ENCODE measurements around the gene NNMT.

DNA sequence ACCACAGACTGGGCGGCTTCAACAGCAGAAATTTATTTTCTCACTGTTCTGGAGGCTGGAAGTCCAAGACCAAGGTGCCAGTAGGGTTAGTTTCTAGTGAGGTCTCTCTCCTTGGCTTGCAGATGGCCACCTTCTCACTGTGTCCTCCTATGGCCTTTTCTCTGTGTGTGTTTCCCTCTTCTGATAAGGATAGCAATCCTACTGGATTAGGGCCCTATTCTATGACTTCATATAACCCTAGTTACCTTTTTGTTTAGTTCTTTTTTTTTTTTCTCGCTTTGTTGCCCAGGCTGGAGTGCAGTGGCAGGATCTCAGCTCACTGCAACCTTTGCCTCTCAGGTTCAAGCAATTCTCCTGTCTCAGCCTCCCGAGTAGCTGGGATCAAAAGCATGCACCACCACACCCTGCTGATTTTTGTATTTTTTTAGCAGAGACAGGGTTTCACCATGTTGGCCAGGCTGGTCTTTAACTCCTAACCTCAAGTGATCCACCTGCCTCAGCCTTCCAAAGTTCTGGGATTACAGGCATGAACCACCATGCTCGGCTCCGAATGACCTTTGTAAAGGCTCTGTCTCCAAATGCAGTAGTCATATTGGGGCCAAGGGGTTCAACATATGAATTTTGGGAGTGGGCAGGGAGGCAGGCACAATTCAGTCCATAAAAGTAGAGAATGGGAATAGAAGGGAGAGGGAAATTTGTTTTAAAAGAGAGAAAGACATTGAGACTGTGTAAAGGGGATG lies 25.5 kb upstream of the NNMT start:
- no peak for TF ChIP-seq TAF1 (IDR thresholded peaks at IDR 0.05; ENCODE audit: low read depth)
- TF ChIP-seq, protein P1, sequence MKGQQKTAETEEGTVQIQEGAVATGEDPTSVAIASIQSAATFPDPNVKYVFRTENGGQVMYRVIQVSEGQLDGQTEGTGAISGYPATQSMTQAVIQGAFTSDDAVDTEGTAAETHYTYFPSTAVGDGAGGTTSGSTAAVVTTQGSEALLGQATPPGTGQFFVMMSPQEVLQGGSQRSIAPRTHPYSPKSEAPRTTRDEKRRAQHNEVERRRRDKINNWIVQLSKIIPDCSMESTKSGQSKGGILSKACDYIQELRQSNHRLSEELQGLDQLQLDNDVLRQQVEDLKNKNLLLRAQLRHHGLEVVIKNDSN (IDR thresholded peaks at IDR 0.05) = no peak
- TF ChIP-seq RAD21 (IDR thresholded peaks at IDR 0.05; ENCODE audit: low read depth) = no peak
